Dermis blood vessel endothelial cell (primary cell): ENCODE measurements around the gene DUSP23. TPM values are rescaled to one million over a fixed set of nuclear protein-coding genes. Genes with fewer than 3 reads are reported as not detected.

Experiments used
- DNase-seq: peaks from one replicate; pipeline ENCODE4 v3.0.0; 2010
- total RNA-seq: library from RNA; depleted of rRNA; stranded (reverse); fragments of >200 nt; gene quantifications from 2 replicates; pipeline ENCODE4 v1.2.3, GENCODE V29; 2014

The DUSP23 gene
- total RNA-seq, 1 donor from 2014 or later, result 47.6 TPM

DNA sequence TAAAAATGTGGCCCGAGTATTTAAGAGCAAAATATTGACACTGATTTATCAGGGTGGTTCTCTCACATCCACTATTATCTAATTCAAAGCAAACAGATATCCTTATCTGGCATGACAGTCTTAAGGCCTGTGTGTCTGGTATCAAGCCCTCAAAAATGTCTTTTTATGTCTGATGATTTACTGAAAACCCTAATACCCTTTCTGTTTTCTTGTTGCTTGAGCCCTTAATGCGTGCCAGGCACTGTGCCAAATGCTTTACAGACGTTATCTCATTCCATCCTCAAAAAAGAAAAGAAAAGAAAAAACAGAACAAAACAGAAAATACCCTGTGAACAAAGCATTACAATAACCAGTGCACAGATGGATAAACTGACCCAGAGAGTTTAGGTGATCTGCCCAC, 5.7 kb downstream of the DUSP23 start:
- DNase-seq, result peak; percentile 14

DNA sequence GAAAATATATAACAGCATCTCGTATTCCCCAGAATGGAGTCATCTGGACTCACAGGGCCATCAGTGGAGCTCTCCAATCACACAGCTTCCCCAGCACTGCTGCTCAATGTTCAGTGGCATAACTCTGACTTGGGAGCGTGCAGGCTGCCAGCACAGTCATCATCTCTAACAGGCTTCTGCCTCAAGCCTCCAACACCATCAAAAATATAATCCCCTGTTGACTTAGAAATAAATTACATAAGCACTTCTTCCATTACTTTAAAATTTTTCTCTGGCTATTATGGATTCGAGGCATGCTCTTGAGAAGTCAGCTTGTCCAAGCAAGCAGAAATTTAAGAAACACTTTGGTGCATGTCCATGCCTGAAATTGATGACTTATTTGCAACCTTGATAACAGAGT, 6.2 kb downstream of the DUSP23 start:
- DNase-seq, result no peak

DNA sequence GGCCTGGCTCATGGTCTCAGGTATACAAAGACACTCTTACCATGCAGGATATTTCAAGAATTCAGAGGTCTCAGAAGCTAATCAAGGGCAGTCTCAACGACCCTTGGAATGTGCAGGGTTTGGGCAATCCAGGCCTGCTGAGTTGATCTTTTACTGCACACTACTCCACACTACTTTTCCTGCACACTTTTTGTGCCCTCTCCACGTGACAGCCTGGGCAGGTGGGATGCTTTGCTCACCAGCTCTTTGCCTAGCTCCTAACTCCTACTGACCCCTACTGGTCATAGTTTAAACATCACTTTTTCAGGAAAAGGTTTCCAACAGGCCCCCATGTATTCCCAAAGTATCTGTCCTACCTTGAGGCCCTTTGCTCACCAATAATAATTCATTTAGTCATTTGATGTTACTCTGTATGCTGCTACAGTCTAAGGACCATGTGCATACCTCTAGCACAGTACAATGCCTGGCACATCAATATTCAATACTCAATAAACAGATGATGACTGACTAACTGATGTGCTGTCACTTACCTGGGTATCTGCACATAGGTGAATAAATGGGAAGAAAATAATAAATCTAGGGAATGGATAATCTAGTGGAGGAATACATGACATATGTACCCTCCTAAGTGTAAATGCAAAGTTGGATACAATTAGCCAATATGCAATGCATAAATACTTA, 9.6 kb downstream of the DUSP23 start:
- peak; percentile 69 for DNase-seq

DNA sequence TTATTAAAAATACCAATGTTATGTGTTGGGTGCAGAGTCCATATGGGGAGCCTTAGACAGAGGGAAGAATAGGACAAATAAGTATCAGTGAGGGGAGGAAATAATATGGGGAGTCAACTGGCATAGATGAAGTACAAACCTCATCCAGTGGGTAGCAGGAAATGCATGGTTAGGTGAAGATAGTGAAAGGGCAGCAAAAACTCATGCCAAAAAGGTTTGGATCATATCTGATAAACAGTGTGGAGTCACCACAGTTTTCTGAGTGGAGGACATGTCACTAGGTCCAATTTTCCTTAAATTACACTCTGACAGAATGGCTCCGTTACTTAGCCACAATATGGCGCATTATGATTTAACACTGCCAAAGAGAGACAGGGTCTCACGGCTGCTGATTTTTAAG, 10.3 kb downstream of the DUSP23 start:
- DNase-seq, result no peak

DNA sequence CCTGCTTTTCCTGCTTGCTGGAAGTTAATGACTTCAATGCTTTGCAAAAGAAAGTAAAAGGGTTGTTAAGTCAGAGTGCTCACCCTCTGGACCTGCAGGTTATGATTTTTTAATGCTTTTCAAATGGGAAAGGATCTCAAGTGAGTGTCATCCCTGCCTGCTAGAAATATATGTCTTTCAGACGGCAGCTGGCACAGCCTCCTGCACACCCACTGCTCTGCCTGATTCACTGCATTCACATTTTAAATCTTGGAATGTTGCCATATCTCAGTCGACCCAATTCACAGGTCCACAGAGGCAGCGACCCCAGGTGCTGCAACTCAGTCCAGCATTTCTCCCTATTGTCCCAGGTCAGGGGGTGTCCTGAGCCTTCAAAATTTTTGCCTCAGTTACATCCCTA, 10.7 kb downstream of the DUSP23 start:
- DNase-seq, result no peak

DNA sequence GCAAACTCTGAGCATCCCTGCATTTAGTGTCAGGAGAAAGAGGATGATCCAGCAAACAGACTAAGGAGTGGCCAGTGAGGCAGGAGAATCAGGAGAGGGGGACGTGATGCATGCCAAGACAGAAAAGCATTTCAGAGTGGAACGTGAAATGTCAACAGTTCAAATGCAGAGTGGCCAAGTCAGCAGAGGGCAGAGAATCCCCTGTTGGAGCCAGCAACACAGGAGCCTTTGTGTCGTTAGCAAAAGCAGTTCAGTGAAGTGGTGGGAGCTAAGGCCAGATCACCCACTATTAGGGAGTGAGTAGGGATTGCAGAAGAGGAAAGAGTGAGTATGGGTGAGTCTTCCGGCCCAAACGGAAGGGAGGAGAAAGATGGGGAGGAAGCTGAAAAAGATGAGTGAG, 14.8 kb downstream of the DUSP23 start:
- no peak for DNase-seq

DNA sequence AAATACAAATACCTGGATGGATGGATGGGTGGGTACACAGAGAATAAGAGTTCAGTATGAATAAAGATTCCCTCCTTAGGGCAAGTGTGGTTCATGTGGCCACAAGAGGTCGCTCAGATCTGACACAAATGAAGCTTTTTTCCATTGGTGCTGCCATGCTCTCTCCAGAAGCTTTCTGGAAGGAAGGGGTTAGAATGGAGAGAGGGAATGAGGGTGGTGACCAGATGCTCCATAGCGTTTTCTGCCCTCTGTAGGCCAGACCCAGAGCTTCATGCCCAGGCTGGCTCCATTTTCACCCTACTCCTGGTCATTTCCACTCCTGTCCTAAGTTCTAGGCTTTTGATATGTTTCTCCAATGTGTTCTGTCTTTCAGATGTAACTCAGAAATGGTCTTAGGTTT, 18.1 kb downstream of the DUSP23 start:
- DNase-seq, result peak; percentile 88

DNA sequence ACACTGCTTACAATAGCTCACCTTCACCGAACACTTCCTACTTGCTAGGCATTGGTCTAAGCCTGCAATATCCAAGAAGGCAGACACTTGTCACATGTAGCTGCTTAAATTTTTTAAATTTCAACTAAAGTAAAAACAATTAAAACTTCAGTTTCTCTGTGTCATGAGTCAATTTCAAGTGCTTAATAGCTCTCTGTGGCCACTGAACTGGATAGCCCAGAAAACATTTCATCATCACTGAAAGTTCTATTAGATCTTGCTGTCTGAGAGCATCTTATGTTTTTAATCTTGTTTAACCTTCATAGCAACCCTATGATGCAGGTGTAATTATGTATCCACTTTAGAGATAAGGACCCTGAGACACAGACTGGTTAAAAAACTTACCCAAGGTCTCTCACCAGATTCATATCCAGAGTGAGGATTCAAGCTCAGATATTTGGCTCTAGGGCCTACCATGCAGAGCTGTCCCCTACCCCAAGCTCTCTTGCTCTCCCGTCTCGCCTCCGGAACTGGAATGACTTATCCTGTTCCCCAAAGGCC, 18.8 kb downstream of the DUSP23 start:
- DNase-seq, result no peak

DNA sequence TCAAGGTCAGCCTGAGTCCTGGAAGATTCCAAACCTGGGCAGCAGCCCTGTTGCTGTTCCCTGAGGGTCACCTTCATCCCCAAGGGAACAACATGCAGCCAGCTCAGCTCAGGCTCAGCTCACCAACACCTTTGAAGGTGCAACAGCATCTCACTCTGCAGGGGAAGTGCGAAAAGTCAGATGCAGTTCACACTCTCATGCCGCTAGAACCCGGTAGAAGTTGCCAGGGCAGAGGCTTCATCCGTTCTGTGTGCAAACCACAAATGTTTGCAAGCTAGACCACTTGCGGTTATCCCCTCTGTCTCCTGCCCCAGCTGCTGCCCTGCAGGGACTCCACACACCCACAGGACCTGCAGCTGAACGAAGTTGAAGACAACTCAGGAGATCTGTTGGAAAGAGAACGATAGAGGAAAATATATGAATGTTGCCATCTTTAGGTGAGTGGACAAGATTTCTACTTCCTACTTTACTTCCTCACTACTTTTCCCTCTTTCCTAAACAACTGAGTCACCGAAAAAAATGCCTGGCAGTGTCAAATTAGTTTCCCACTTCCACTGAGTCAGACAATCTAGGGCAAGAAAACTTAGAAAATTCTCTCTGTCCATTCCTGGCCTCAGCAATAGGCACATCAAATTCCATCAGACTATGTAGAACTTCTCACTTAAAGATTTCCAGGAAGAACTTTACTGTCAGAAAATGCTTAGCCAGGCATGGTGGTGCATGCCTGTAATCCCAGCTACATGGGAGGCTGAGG, 19.6 kb downstream of the DUSP23 start:
- no peak for DNase-seq

DNA sequence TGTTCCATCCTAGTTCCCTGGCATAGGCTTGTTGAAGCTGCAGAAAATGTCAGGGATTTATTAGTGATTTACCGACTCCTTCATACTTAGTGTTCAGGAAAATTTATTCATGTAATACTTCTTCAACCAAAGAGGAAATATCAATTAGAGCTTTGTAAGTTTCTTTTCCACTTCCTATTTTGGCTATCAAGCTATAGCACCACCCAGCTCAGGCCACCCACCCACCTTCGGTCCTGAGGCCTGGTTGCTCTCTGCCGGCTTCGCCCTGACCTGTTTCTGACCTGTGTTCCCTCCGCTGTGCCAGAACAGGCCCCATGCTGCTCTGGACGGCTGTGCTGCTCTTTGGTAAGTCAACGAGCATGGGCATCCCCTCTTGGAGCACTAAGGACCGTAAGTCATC, 21.3 kb downstream of the DUSP23 start, which contains the start of gene FCRL6:
Gene FCRL6 (plus strand): TSS at position 250 of the 400 bp plus-strand sequence. CDS start 65 bp downstream, at position 315.
- no peak for DNase-seq

DNA sequence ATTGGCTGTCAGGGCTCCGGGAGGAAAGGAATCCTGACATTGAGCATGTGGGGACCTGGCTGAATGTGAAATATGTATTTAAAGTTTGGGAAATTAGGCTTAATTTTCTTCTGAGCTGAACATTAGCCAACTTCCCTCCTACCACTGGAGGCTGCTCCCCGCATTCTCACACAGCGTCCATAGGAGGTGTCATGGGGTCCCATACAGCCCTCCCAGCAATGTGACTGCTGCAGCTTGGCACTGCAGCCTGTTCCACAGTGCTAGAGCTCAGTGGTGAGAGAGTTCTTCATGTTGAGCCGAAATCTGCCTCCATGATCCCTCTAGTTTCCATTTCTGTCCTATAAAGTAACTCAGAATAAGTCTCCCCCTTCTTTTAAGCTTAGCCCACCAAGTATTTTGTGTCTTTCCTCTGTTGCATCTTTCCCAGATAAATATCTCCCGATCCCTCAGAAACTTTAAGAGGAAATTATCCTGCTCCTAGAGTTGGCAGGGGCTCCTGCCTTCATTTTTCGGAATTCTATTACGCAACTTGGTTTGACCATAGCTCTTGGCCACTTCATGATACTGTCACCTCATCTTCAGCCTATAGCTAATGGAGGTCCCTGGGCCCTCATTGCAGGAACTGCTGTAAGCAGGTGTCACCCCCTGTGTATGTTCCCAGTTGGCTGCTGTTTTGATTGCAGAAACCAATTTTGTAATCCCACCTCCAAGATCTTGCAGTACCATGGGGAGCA, 23.4 kb downstream of the DUSP23 start:
- DNase-seq, result no peak

DNA sequence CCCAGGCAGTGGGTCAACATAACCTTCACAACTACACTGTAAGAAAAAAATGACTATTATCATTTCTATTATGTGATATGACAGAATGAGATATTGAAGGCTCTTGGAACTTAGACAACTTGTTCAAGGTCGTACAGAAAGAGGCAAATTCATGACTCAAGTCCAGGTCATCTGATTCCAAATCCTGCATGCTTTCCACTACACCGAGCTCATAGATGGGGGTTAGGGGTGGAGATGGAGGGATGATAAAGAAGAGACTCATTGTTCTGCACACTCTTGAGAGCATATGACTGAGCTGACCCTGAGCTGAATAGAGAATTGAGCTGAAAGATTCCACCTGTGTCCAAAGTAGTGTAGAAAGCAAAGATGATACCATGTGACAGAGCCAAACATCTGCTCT, 24.2 kb downstream of the DUSP23 start:
- no peak for DNase-seq

DNA sequence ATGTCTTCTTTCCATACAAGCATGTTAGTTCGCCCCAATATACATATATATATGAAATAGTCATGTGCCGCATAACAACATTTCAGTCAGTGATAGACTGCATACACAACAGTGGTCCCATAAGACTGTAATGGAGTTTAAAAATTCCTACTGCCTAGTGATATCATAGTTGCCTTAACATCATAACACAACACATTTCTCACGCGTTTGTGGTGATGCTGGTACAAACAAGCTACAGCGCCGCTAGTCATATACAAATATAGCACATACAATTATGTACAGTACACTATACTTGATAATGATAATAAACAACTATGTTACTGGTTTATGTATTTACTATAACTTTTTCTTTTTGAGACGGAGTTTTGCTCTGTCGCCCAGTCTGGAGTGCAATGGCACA, 35.2 kb downstream of the DUSP23 start:
- no peak for DNase-seq

DNA sequence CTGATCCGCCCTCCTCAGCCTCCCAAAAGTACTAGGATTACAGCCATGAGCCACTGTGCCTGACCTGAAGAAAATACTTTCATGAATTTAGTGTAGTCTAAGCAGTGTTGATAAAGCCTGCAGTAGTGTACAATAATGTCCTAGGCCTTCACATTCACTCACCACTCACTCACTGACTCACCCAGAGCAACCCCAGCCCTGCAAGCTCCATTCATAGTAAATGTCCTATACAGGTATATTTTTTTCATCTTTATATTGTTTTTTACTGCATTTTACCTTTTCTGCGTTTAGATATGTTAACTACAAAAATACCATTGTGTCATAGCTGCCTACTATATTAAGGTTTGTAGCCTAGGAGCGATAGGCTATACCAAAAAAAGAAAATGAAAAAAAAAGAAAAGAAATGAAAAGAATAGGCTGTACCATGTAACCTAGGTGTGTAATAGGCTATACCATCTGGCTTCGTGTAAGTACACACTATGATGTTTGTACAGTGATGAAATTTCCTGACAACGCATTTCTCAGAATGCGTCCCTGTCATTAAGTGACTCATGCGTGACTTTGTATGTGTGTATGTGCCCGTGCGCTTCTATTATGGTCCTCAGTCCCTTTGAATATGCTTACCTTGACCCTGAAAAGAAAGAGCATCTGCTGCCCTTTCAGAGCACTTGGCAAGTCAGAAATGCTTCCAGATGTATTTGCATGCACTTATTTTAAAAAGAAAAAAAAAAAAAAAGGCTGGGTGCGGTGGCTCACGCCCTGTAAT, 36.7 kb downstream of the DUSP23 start:
- peak; percentile 77 for DNase-seq

DNA sequence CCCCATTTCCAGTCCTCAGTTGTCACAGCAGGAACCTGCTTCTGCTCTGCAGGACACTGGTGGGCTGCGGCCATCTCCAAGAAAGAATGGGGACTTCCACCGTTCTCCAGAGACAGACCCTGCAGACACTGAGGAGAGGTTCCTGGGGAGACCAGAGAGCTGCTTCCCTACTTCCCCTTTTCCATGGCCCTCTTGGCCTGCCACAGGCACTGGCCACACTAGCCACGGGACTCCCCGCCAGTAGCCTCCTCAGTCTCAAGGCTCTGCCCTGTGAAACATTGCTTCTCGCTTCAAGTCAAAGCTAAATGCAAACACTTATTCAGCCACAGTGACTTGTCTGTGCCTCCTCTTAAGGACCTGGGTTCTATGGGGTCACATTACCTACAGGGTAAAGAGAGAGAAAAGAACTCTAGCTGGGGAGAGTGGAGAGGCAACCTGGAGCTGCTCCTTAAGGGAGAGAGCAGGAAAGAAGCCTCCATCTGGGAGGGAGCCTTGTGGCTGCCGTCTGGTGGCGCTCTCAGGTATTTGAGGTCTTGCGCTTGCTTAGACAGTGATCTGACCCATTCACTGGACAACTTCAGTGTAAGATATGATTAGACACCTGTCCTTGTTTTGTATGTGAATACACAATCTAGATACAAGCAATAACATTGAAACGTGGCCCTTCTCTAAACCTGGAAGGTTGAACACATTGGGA, 40.6 kb downstream of the DUSP23 start:
- peak; percentile 74 for DNase-seq

DNA sequence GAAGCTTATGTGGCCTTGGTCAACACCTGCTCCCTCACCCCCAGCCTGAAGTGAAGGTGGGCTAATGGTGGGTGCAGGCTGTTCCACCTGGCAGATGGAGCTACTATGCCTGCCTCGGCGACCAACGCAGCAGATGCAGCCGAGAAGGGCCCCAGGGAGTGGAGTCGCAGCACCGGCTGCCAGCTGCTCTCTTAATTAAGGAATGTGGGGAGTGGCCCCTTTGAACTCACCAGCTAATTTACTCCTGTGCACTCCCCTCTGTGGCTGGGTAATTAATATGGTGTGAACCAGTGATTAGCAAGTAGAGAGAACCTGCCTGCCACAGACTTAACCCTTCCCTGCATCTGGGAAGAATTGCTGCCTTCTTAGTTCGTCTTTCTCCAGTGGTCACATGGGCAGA, 42.6 kb downstream of the DUSP23 start:
- DNase-seq, result no peak

DNA sequence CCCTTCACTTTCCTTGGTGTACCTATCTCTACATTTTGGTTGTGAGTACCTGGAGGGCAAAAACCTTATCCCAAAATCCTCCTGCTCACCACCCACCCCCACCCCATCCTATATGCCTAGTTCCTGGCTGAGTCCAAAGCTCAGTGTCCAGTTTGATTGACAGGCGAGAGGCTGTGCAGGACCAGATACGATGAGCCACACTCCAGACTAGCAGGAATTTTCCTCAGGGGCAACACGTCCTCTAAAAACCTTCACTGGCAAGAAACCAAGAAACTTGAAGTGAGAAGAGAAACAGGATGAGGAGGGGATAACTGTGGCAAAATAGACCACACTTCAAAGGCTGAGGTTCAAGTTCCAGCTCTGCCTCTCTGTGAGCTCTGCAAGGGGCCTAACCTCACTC, 44.8 kb downstream of the DUSP23 start:
- no peak for DNase-seq

DNA sequence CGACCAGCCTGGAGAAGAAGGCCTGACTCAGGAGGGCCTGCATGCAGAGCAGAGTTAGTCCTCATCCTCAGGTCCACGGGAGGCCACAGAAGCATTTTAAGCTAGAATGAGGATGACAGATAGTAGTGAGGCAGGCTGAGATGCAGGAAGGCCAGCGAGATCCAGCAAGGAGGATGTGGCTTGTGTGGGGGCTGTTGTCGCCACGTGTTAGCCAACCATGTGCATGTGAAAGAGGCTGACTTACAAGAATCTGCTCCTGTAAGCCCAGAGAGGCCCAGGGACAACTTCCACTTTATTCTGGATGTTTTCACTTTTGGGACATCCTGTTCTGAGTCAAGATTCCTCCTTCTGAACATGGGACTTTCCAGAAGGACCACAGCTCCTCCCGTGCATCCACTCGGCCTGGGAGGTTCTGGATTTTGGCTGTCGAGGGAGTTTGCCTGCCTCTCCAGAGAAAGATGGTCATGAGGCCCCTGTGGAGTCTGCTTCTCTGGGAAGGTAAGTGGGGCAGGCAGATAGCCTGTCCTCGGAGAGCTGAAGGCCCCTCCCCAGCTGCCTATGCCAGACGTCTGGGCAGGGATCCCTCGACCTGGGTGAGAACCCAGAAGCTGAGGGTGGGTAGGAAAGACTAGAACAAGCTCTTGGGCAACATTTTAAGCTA, 45.8 kb downstream of the DUSP23 start, which contains the start of gene SLAMF8:
Gene SLAMF8 (plus strand): TSS at position 433 of the 661 bp plus-strand sequence. CDS start 26 bp downstream, at position 459.
- no peak for DNase-seq

DNA sequence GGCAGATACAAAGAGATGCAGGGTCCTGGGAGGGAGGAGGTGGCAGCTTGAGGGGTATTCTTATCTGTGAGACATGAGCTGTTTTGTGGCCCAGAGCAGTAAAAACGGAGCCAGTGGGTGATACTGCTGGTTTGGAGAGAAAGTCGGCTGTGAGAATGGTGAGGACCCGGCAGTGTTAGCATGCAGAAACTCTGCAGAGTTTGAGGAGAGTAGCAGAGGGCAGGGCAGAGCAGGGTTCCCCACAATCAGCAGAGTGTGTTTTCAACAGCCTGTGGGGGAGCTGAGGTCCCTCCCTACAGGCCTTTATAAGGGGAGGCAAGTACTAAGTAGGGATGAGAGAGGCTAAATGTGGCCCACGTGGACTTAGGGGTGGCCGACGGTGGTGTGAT, 46.3 kb downstream of the DUSP23 start:
- no peak for DNase-seq

DNA sequence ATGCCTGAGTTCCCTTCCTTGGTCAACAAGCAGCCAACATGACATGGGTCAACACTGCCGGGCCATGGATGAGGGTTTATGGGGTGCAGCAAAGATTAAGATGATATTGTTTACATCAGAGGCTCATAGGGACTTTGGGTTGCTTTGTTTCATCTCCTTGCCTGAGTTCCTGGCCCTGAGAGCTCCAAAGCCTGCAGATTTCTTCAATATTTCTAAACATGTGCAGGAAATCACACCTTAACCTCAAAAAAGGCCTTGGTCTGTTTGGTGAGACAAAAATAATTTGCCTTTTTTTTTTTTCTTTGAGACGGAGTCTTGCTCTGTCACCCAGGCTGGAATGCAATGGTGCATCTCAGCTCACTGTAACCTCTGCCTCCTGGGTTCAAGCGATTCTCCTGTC, 46.8 kb downstream of the DUSP23 start:
- DNase-seq, result no peak

DNA sequence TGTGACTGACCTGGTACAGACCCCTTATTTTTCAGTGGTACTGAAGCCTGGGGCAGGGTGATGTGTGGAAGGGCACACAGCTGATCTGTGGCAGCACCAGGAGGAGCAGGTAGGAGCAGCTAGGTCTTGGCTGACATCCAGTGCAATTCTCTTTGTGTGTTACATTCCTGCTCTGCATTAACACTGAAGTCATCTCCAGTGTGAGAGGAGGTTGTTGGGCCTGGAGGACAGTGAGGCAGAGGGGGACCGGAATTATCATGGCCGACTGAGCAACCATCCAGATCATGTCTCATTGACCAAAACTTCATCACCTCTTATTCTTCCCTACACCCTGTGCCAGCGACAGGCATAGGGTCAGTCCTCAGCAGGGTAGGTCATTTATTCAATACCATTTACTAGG, 47.4 kb downstream of the DUSP23 start:
- no peak for DNase-seq
